ENCODE measurements around the gene SIRT2.

The SIRT2 gene

GRCh38 chr19:38918526-38918925 is 19.1 kb upstream of the SIRT2 start:
- Histone ChIP-seq H3K27me3 (ENCODE audit: control insufficient read depth, insufficient read depth, low read length) (no peaks in the 10 kb centered on the region), H3K36me3 (ENCODE audit: control insufficient read depth, insufficient read depth, low read length) (peaks cover 30% of the 10 kb centered on the region), H3K9ac (ENCODE audit: low read length) (no peak overlapping the region)

GRCh38 chr19:38917921-38918491 is 18.6 kb upstream of the SIRT2 start:
- peaks cover 30% of the 10 kb centered on the region for H3K36me3 ChIP-seq (ENCODE audit: control insufficient read depth, insufficient read depth, low read length)
- H3K4me3 ChIP-seq (ENCODE audit: low read depth, low read length), result no peak overlapping the region
- no peaks in the 10 kb centered on the region for H3K27me3 ChIP-seq (ENCODE audit: control insufficient read depth, insufficient read depth, low read length)
- H3K4me1 ChIP-seq (ENCODE audit: control insufficient read depth, insufficient read depth, low read length), result no peaks in the 10 kb centered on the region
- no peaks in the 10 kb centered on the region for H3K9me3 ChIP-seq (ENCODE audit: control insufficient read depth, insufficient read depth, low read depth, low read length)
- H3K27ac ChIP-seq (ENCODE audit: low read depth, low read length), result no peak overlapping the region
- H3K9ac ChIP-seq (ENCODE audit: low read length), result no peak overlapping the region

More at GRCh38 chr19:38918526-38918925, 19.1 kb upstream of the SIRT2 start:
- Histone ChIP-seq H3K4me1 (ENCODE audit: control insufficient read depth, insufficient read depth, low read length) (no peaks in the 10 kb centered on the region), H3K4me3 (ENCODE audit: low read depth, low read length) (no peak overlapping the region), H3K9me3 (ENCODE audit: control insufficient read depth, insufficient read depth, low read depth, low read length) (no peaks in the 10 kb centered on the region), H3K27ac (ENCODE audit: low read depth, low read length) (no peak overlapping the region)

- H3K4me1 ChIP-seq (ENCODE audit: control insufficient read depth, insufficient read depth, low read length), result no peaks in the 10 kb centered on the region
- H3K36me3 ChIP-seq (ENCODE audit: control insufficient read depth, insufficient read depth, low read length), result peaks cover 30% of the 10 kb centered on the region
- H3K27ac ChIP-seq (ENCODE audit: low read depth, low read length), result no peak overlapping the region
- H3K27me3 ChIP-seq (ENCODE audit: control insufficient read depth, insufficient read depth, low read length), result peaks cover 4% of the 10 kb centered on the region; the same call in 1 of the 2 replicates
- H3K9me3 ChIP-seq (ENCODE audit: control insufficient read depth, insufficient read depth, low read depth, low read length), result no peaks in the 10 kb centered on the region
- no peak overlapping the region for H3K9ac ChIP-seq (ENCODE audit: low read length)
- no peak overlapping the region for H3K4me3 ChIP-seq (ENCODE audit: low read depth, low read length)
Observed at GRCh38 chr19:38917516-38917915, 18.1 kb upstream of the SIRT2 start.

GRCh38 chr19:38915329-38916321 is 16.2 kb upstream of the SIRT2 start:
- Histone ChIP-seq H3K27ac (ENCODE audit: low read depth, low read length) (no peak overlapping the region), H3K9me3 (ENCODE audit: control insufficient read depth, insufficient read depth, low read depth, low read length) (no peaks in the 10 kb centered on the region), H3K4me3 (ENCODE audit: low read depth, low read length) (no peak overlapping the region), H3K9ac (ENCODE audit: low read length) (no peak overlapping the region), H3K27me3 (ENCODE audit: control insufficient read depth, insufficient read depth, low read length) (peaks cover 8% of the 10 kb centered on the region), H3K4me1 (ENCODE audit: control insufficient read depth, insufficient read depth, low read length) (no peaks in the 10 kb centered on the region), H3K36me3 (ENCODE audit: control insufficient read depth, insufficient read depth, low read length) (peaks cover 17% of the 10 kb centered on the region)

- peaks cover 10% of the 10 kb centered on the region for H3K36me3 ChIP-seq (ENCODE audit: control insufficient read depth, insufficient read depth, low read length)
- no peak overlapping the region for H3K4me3 ChIP-seq (ENCODE audit: low read depth, low read length)
- no peaks in the 10 kb centered on the region for H3K9me3 ChIP-seq (ENCODE audit: control insufficient read depth, insufficient read depth, low read depth, low read length)
- no peak overlapping the region for H3K9ac ChIP-seq (ENCODE audit: low read length)
- H3K27ac ChIP-seq (ENCODE audit: low read depth, low read length), result no peak overlapping the region
- H3K4me1 ChIP-seq (ENCODE audit: control insufficient read depth, insufficient read depth, low read length), result no peaks in the 10 kb centered on the region
- H3K27me3 ChIP-seq (ENCODE audit: control insufficient read depth, insufficient read depth, low read length), result peaks cover 8% of the 10 kb centered on the region
Observed at GRCh38 chr19:38913958-38914357, 14.5 kb upstream of the SIRT2 start.

GRCh38 chr19:38912600-38913514 is 13.4 kb upstream of the SIRT2 start:
- no peak overlapping the region for H3K4me3 ChIP-seq (ENCODE audit: low read depth, low read length)
- peaks cover 8% of the 10 kb centered on the region for H3K27me3 ChIP-seq (ENCODE audit: control insufficient read depth, insufficient read depth, low read length)
- H3K9ac ChIP-seq (ENCODE audit: low read length), result no peak overlapping the region
- H3K36me3 ChIP-seq (ENCODE audit: control insufficient read depth, insufficient read depth, low read length), result peaks cover 14% of the 10 kb centered on the region
- H3K4me1 ChIP-seq (ENCODE audit: control insufficient read depth, insufficient read depth, low read length), result no peaks in the 10 kb centered on the region
- H3K27ac ChIP-seq (ENCODE audit: low read depth, low read length), result no peak overlapping the region
- H3K9me3 ChIP-seq (ENCODE audit: control insufficient read depth, insufficient read depth, low read depth, low read length), result no peaks in the 10 kb centered on the region

- Histone ChIP-seq H3K4me3 (ENCODE audit: low read depth, low read length) (peak overlapping the region; percentile 18; the same call in 1 of the 2 replicates), H3K4me1 (ENCODE audit: control insufficient read depth, insufficient read depth, low read length) (no peaks in the 10 kb centered on the region), H3K9me3 (ENCODE audit: control insufficient read depth, insufficient read depth, low read depth, low read length) (no peaks in the 10 kb centered on the region), H3K9ac (ENCODE audit: low read length) (no peak overlapping the region), H3K27me3 (ENCODE audit: control insufficient read depth, insufficient read depth, low read length) (peaks cover 8% of the 10 kb centered on the region), H3K27ac (ENCODE audit: low read depth, low read length) (no peak overlapping the region), H3K36me3 (ENCODE audit: control insufficient read depth, insufficient read depth, low read length) (peaks cover 27% of the 10 kb centered on the region)
Observed at GRCh38 chr19:38911388-38912001, 12.1 kb upstream of the SIRT2 start.

- Histone ChIP-seq H3K4me3 (ENCODE audit: low read depth, low read length) (no peak overlapping the region), H3K27me3 (ENCODE audit: control insufficient read depth, insufficient read depth, low read length) (peaks cover 8% of the 10 kb centered on the region), H3K9ac (ENCODE audit: low read length) (no peak overlapping the region), H3K4me1 (ENCODE audit: control insufficient read depth, insufficient read depth, low read length) (no peaks in the 10 kb centered on the region), H3K9me3 (ENCODE audit: control insufficient read depth, insufficient read depth, low read depth, low read length) (no peaks in the 10 kb centered on the region), H3K36me3 (ENCODE audit: control insufficient read depth, insufficient read depth, low read length) (peaks cover 26% of the 10 kb centered on the region), H3K27ac (ENCODE audit: low read depth, low read length) (no peak overlapping the region)
Observed at GRCh38 chr19:38910488-38910887, 11.1 kb upstream of the SIRT2 start.

- H3K4me3 ChIP-seq (ENCODE audit: low read depth, low read length), result no peak overlapping the region
- H3K36me3 ChIP-seq (ENCODE audit: control insufficient read depth, insufficient read depth, low read length), result peaks cover 36% of the 10 kb centered on the region
- peaks cover 8% of the 10 kb centered on the region for H3K27me3 ChIP-seq (ENCODE audit: control insufficient read depth, insufficient read depth, low read length)
- no peaks in the 10 kb centered on the region for H3K9me3 ChIP-seq (ENCODE audit: control insufficient read depth, insufficient read depth, low read depth, low read length)
- no peak overlapping the region for H3K27ac ChIP-seq (ENCODE audit: low read depth, low read length)
- H3K4me1 ChIP-seq (ENCODE audit: control insufficient read depth, insufficient read depth, low read length), result no peaks in the 10 kb centered on the region
- no peak overlapping the region for H3K9ac ChIP-seq (ENCODE audit: low read length)
Observed at GRCh38 chr19:38908911-38909310, 9.5 kb upstream of the SIRT2 start.

GRCh38 chr19:38907670-38908069 is 8.3 kb upstream of the SIRT2 start:
- Histone ChIP-seq H3K4me1 (ENCODE audit: control insufficient read depth, insufficient read depth, low read length) (no peaks in the 10 kb centered on the region), H3K9me3 (ENCODE audit: control insufficient read depth, insufficient read depth, low read depth, low read length) (no peaks in the 10 kb centered on the region), H3K9ac (ENCODE audit: low read length) (no peak overlapping the region), H3K36me3 (ENCODE audit: control insufficient read depth, insufficient read depth, low read length) (peaks cover 36% of the 10 kb centered on the region), H3K4me3 (ENCODE audit: low read depth, low read length) (no peak overlapping the region), H3K27ac (ENCODE audit: low read depth, low read length) (no peak overlapping the region), H3K27me3 (ENCODE audit: control insufficient read depth, insufficient read depth, low read length) (peaks cover 5% of the 10 kb centered on the region)

Measured in HUES6 (cell line).